ENCODE measurements around the gene LIG1.
A peak's percentile ranks its signal among the peaks of the same experiment; 100 is the strongest.
"Not testable (repeated sequence)": the region's sequence is repeated elsewhere in the genome, so short reads cannot be mapped to it uniquely, and the experiment has no call there.

LIG1 gene

GRCh38 chr19:48085904-48086864 lies 84.0 kb downstream of the LIG1 start:
- no peak for DNase-seq

- peak in 1 of 51 donors; percentile 4 for DNase-seq
Observed at GRCh38 chr19:48085076-48085475, 85.1 kb downstream of the LIG1 start.

GRCh38 chr19:48081106-48081505 lies 89.0 kb downstream of the LIG1 start:
- no peak for DNase-seq

- DNase-seq = not testable (repeated sequence)
Observed at GRCh38 chr19:48070177-48070769, 99.9 kb downstream of the LIG1 start.

- DNase-seq = no peak
Observed at GRCh38 chr19:48069435-48069834, 100.7 kb downstream of the LIG1 start.

Data from hypothalamus (tissue), 51 donors.